Measurements from ENCODE around the gene LAMA2. TPM values are rescaled to one million over a fixed set of nuclear protein-coding genes. Genes with fewer than 3 reads are reported as not detected.

Gene LAMA2
- total RNA-seq, 1 experiment from 2014 or later = 0.02 TPM

DNA sequence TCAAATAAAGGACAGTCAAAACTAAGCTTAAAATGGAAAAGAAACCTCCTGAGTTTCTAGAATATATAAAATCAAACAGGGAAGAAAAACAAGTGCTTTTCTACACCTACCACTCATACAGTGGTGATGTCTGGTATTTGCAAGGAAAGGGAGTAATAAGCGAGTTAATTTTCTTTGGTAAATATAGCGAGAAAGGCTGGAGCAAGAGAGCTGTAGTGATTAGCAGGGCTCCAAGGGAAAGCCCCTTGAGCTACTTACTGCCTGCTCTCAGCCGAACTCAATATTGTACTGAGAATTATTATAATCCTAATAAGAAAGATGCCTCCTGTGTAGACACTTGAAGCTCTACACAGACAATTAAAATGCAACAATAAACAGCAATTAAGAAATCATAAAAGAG is 296.3 kb downstream of the LAMA2 start:
- no peak for DNase-seq
- Mint-ChIP-seq H3K4me3 (ENCODE audit: unreplicated experiment) (no peak overlapping the region), H3K27me3 (ENCODE audit: insufficient read depth, unreplicated experiment) (no peaks in the 10 kb centered on the region), H3K9me3 (ENCODE audit: unreplicated experiment) (no peaks in the 10 kb centered on the region), H3K4me1 (ENCODE audit: low read depth, unreplicated experiment) (peaks cover 9% of the 10 kb centered on the region), H3K36me3 (ENCODE audit: insufficient read depth, unreplicated experiment) (no peaks in the 10 kb centered on the region), H3K27ac (ENCODE audit: unreplicated experiment) (no peak overlapping the region)
- ChIA-PET POLR2A (no interaction called here), CTCF (interaction anchor here (0.6 kb wide), 1 partner anchor 76 kb away, joined by 4 read pairs; no protein-coding TSS in a partner anchor)
- intact Hi-C loops (cut with micrococcal nuclease; ENCODE audit: unreplicated experiment) = no loop called here
- Histone ChIP-seq H3K4me3 (ENCODE audit: low read depth, low read length) (no peak overlapping the region), H3K36me3 (ENCODE audit: control insufficient read depth, insufficient read depth, low read length) (no peaks in the 10 kb centered on the region), H3K4me1 (peaks cover 9% of the 10 kb centered on the region), H3K9me3 (no peaks in the 10 kb centered on the region), H3K27me3 (replicated peaks; ENCODE audit: control insufficient read depth, insufficient read depth, low read length) (no peaks in the 10 kb centered on the region)
- BruUV-seq (replicated peaks) = no TSS peak
- TF ChIP-seq, protein P1, sequence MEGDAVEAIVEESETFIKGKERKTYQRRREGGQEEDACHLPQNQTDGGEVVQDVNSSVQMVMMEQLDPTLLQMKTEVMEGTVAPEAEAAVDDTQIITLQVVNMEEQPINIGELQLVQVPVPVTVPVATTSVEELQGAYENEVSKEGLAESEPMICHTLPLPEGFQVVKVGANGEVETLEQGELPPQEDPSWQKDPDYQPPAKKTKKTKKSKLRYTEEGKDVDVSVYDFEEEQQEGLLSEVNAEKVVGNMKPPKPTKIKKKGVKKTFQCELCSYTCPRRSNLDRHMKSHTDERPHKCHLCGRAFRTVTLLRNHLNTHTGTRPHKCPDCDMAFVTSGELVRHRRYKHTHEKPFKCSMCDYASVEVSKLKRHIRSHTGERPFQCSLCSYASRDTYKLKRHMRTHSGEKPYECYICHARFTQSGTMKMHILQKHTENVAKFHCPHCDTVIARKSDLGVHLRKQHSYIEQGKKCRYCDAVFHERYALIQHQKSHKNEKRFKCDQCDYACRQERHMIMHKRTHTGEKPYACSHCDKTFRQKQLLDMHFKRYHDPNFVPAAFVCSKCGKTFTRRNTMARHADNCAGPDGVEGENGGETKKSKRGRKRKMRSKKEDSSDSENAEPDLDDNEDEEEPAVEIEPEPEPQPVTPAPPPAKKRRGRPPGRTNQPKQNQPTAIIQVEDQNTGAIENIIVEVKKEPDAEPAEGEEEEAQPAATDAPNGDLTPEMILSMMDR (IDR thresholded peaks at IDR 0.05; ENCODE audit: insufficient read depth in 1 of 2, low read depth in 1 of 2, low read length in 1 of 2, severe bottlenecking in 1 of 2, unreplicated experiment in 1 of 2) = no peak

DNA sequence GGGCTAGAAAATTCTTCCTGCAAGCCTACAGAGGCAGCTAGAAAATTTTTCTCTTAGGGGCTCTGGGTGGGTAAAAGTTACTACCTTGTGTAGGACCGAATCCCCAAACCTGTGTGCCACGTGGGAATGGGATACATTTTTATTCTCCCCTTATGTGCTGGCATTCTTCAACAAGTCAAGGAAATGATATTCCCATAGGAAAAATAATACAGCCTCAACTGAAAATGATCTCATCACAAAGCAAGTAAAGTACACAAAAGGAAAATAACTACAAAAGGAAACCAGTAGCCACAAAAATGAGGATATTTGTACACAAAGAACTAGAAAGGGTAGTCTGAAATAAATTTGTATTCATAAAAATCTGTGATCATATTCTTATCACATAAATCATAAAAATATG is 298.1 kb downstream of the LAMA2 start:
- H3K4me3 ChIP-seq (ENCODE audit: low read depth, low read length) = no peak overlapping the region
- intact Hi-C loops (cut with micrococcal nuclease; ENCODE audit: unreplicated experiment) = no loop called here
- TF ChIP-seq, protein P1 (IDR thresholded peaks at IDR 0.05; ENCODE audit: insufficient read depth in 1 of 2, low read depth in 1 of 2, low read length in 1 of 2, severe bottlenecking in 1 of 2, unreplicated experiment in 1 of 2) = no peak
- no peaks in the 10 kb centered on the region for H3K36me3 ChIP-seq (ENCODE audit: control insufficient read depth, insufficient read depth, low read length)
- Mint-ChIP-seq H3K36me3 (ENCODE audit: insufficient read depth, unreplicated experiment) (no peaks in the 10 kb centered on the region), H3K27ac (ENCODE audit: unreplicated experiment) (no peak overlapping the region), H3K4me1 (ENCODE audit: low read depth, unreplicated experiment) (peaks cover 15% of the 10 kb centered on the region), H3K9me3 (ENCODE audit: unreplicated experiment) (no peaks in the 10 kb centered on the region), H3K4me3 (ENCODE audit: unreplicated experiment) (no peak overlapping the region), H3K27me3 (ENCODE audit: insufficient read depth, unreplicated experiment) (no peaks in the 10 kb centered on the region)
- H3K9me3 ChIP-seq = no peaks in the 10 kb centered on the region
- peaks cover 9% of the 10 kb centered on the region for H3K4me1 ChIP-seq
- no peaks in the 10 kb centered on the region for H3K27me3 ChIP-seq (replicated peaks; ENCODE audit: control insufficient read depth, insufficient read depth, low read length)
- CTCF ChIA-PET = no interaction called here
- POLR2A ChIA-PET = no interaction called here
- BruUV-seq (replicated peaks) = no TSS peak
- no peak for DNase-seq

DNA sequence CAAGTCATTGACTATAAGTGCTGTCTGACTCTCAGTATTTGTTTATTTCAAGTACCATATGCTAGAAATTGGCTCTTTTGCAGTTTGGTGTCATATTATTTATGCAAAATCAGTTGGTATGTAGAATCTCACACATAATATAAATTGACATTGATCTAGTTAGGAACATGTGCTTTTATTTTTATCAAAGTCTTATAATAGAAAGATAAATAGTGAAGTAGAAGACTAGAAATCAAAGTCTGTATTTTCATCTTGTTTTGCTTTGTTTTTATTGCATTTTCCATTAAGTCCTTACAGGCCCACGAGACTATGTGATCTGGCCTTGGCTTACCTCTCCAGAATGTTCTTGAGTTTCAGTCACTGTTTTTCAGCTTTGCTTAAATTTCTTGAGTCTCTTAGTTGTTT is 300.3 kb downstream of the LAMA2 start:
- ChIA-PET CTCF (no interaction called here), POLR2A (no interaction called here)
- no peak overlapping the region for H3K4me3 ChIP-seq (ENCODE audit: low read depth, low read length)
- peaks cover 15% of the 10 kb centered on the region for H3K4me1 Mint-ChIP-seq (ENCODE audit: low read depth, unreplicated experiment)
- H3K4me1 ChIP-seq = peaks cover 9% of the 10 kb centered on the region
- intact Hi-C loops (cut with micrococcal nuclease; ENCODE audit: unreplicated experiment) = no loop called here
- no peaks in the 10 kb centered on the region for H3K27me3 ChIP-seq (replicated peaks; ENCODE audit: control insufficient read depth, insufficient read depth, low read length)
- BruUV-seq (replicated peaks) = no TSS peak
- DNase-seq = no peak
- H3K36me3 ChIP-seq (ENCODE audit: control insufficient read depth, insufficient read depth, low read length) = no peaks in the 10 kb centered on the region
- H3K36me3 Mint-ChIP-seq (ENCODE audit: insufficient read depth, unreplicated experiment) = no peaks in the 10 kb centered on the region
- H3K9me3 Mint-ChIP-seq (ENCODE audit: unreplicated experiment) = no peaks in the 10 kb centered on the region
- H3K4me3 Mint-ChIP-seq (ENCODE audit: unreplicated experiment) = no peak overlapping the region
- no peaks in the 10 kb centered on the region for H3K27me3 Mint-ChIP-seq (ENCODE audit: insufficient read depth, unreplicated experiment)
- TF ChIP-seq, protein P1 (IDR thresholded peaks at IDR 0.05; ENCODE audit: insufficient read depth in 1 of 2, low read depth in 1 of 2, low read length in 1 of 2, severe bottlenecking in 1 of 2, unreplicated experiment in 1 of 2) = no peak
- H3K9me3 ChIP-seq = no peaks in the 10 kb centered on the region
- no peak overlapping the region for H3K27ac Mint-ChIP-seq (ENCODE audit: unreplicated experiment)
